ENCODE data around the gene COG5.

The COG5 gene

DNA sequence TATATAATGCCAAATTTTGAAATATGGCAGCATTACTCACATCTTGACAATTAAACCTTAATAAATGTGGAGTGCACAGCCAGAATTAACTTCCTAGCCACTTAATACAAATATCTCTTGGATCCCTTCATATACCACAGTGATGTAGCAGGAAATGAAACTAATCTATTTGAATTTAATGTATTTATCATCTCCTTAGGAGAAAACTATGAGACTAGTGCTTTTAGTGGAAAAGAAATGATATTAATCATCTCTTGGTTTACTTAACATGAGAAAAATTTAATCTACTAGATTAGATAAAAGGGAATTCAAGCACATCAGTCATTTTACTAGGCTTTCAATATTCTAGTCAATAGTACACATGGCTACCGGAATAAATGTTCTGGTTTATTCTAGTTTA is 149.5 kb downstream of the COG5 start:
- no peak overlapping the region for H3K4me3 ChIP-seq (ENCODE audit: low read depth, low read length)
- TF ChIP-seq, protein P1, sequence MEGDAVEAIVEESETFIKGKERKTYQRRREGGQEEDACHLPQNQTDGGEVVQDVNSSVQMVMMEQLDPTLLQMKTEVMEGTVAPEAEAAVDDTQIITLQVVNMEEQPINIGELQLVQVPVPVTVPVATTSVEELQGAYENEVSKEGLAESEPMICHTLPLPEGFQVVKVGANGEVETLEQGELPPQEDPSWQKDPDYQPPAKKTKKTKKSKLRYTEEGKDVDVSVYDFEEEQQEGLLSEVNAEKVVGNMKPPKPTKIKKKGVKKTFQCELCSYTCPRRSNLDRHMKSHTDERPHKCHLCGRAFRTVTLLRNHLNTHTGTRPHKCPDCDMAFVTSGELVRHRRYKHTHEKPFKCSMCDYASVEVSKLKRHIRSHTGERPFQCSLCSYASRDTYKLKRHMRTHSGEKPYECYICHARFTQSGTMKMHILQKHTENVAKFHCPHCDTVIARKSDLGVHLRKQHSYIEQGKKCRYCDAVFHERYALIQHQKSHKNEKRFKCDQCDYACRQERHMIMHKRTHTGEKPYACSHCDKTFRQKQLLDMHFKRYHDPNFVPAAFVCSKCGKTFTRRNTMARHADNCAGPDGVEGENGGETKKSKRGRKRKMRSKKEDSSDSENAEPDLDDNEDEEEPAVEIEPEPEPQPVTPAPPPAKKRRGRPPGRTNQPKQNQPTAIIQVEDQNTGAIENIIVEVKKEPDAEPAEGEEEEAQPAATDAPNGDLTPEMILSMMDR (IDR thresholded peaks at IDR 0.05; ENCODE audit: low read depth, low read length): no peak

DNA sequence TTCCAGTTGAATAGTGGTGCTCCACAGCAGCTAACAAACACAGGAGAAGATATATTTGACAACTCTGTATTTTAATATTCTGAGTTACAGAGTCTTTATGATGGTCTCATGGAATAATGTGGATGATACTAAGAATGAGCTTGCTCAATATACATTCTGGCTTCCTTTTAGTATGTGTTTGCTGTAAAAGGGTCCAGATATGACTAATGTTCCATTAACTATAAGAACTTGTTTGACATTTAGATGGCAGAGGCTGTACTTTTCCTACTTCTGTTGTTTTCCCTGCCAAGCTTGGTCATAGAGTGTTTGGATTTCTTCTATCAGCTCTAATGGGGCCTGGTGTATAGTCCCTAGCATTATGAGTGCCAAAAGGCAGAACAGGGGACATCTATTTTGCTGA is 155.4 kb downstream of the COG5 start:
- H3K4me3 ChIP-seq (ENCODE audit: low read depth, low read length): no peak overlapping the region
- TF ChIP-seq, protein P1 (IDR thresholded peaks at IDR 0.05; ENCODE audit: low read depth, low read length): no peak

DNA sequence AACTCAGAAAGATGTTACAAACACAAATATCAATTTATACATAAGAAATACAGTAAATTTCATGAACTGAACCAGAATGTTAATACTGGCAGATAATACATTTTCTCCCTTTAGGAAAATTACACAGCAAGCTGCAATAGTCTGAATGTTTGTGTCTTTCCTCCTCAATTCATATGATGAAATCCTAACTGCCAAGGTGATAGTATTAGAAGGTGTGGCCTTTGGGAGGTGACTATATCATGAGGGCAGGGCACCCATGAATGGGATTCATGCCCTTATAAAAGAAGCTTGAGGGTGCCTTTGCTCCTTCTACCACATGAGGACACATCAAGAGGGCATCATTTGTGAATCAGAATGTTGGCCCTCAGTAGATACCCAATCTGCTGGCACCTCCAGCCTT is 158.2 kb downstream of the COG5 start:
- TF ChIP-seq, protein P1 (IDR thresholded peaks at IDR 0.05; ENCODE audit: low read depth, low read length): no peak
- no peak overlapping the region for H3K4me3 ChIP-seq (ENCODE audit: low read depth, low read length)

DNA sequence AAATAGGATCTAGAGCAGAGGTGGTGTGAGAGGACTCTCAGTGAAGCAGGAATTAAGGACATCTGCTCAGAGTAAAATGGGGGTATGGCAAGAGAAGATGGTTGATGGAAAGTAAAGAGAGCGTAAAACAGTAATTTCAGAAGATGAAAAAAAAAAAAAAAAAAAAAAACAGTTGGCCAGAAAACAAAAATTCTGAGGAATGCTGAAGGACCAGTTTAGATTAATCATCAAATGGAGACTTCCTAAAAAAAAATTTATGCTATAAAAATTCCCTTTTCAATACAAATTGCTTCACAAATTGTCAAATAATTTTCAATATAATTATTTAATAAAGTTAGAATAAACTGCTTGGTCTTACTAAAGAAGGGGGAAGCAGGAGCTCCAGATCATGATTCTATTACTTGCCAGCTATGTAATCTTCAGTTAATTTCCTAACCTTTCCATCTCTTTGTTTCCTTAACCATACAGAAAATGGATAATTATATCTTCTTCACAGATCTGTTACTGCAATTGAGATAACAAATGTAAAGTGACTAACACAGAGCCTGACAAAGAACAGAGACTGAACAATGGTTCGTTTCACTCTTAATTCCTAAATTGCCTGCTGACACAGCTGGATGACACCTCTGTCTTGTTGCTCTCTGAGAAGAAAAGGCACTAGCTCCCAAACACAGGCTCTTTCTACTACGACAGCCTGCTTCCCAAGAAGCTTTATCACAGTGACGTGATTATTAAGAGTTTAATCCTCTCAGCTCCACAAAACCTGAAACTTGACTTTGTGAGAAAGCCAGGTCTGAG is 158.8 kb downstream of the COG5 start:
- TF ChIP-seq, protein P1 (IDR thresholded peaks at IDR 0.05; ENCODE audit: low read depth, low read length): no peak
- no peak overlapping the region for H3K4me3 ChIP-seq (ENCODE audit: low read depth, low read length)

DNA sequence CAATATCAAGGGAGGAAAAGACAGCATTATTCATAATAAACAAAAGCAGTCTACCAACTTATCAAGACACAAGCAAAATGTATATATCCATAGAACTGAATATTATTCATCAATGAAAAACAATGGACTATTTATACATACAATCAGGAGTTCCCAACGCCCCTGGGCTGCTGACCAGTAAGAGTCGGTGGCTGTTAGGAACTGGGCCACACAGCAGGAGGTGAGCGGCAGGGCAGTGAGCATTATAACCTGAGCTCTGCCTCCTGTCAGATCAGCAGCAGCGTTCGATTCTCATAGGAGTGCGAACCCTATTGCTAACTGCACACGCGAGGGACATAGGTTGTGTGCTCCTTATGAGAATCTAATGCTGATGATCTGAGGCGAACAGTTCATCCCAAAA is 165.6 kb downstream of the COG5 start:
- TF ChIP-seq, protein P1 (IDR thresholded peaks at IDR 0.05; ENCODE audit: low read depth, low read length): no peak
- no peak overlapping the region for H3K4me3 ChIP-seq (ENCODE audit: low read depth, low read length)

DNA sequence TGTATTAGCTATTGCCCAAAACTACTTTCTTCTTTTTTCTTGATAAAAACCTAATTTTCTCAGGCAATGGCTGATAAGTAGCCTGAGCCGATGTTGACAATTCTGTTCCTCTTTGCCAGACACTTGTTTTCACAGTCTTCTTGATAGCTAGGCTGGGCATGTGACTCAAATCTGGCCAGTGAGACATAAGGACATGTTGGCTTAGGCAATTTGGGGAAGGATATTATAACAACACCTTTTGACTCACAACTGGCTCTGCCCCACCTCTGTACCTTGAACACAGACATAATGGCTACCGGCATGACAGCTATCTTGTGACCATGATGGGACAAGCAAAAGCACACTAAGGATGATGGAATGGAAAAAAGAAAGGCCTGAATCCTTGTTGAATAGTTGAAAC is 166.7 kb downstream of the COG5 start:
- H3K4me3 ChIP-seq (ENCODE audit: low read depth, low read length): no peak overlapping the region
- TF ChIP-seq, protein P1 (IDR thresholded peaks at IDR 0.05; ENCODE audit: low read depth, low read length): no peak

DNA sequence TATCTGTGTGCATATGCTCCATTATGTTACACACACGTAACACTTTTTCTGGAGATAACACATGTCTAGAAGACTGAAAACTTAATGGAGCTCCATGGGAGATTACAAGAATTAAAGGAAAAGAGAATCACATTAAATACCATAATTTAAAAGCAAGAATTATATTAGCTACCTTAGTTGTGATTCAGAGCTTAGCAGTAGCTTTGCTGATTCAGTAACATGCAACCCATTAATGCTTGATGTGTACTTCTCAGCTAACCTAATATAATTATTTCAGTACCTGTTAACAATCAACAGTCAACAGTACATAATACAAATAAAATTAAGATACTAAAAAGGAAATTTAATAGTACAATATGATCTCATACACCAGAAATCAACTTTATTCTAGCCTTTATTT is 167.6 kb downstream of the COG5 start:
- TF ChIP-seq, protein P1 (IDR thresholded peaks at IDR 0.05; ENCODE audit: low read depth, low read length): no peak

More for the DNA sequence above, 167.6 kb downstream of the COG5 start:
- H3K4me3 ChIP-seq (ENCODE audit: low read depth, low read length): no peak overlapping the region
